ENCODE measurements around the gene ENDOU.
A peak's percentile ranks its signal among the peaks of the same experiment; 100 is the strongest.

ENDOU gene

DNA sequence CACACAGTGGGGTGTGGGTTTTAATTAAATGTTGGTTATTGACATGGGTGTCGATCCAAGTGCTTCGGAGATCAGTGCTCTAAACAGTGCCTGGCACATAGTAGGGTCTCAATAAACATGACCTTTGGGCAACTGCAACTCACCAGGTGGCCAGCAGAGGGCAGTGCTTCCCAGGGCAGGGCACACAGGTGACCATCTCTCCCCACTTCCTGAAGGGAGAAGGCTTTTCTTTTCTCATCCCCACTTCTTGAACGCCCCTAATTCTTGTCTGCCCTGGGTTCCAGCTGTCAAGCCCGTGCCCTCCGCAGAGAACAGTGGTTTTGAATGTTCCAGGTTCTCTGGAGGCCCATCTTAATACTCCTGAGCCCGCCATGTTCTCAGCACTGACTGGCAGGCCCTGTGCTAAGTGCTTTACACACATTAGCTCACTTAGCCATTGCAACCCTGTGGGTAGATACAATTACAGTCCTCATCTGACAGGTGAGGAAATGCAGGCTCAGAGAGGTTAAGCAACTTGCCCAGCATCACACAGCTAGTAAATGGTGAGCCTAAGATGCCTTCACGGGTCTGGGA lies 17.0 kb upstream of the ENDOU start:
- peak; percentile 71 for DNase-seq

DNA sequence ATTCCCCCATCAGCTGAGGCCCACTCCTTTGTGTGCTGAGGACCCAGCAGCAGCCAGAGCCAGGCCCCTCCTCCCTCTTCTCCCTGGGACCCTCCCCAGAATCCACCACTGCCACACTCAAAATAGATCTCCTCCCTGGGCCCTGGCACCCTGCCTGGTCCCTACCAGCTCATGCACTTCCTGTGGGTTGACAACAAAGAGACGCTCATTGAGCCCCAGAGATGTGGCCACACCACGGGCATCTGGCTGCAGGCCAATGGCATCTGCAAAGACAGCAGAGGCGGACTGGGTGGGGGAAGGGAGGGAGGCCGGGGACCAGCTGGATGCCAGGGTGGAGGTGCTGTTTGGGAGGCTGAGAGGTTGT lies 16.0 kb upstream of the ENDOU start:
- DNase-seq, result peak; percentile 70

DNA sequence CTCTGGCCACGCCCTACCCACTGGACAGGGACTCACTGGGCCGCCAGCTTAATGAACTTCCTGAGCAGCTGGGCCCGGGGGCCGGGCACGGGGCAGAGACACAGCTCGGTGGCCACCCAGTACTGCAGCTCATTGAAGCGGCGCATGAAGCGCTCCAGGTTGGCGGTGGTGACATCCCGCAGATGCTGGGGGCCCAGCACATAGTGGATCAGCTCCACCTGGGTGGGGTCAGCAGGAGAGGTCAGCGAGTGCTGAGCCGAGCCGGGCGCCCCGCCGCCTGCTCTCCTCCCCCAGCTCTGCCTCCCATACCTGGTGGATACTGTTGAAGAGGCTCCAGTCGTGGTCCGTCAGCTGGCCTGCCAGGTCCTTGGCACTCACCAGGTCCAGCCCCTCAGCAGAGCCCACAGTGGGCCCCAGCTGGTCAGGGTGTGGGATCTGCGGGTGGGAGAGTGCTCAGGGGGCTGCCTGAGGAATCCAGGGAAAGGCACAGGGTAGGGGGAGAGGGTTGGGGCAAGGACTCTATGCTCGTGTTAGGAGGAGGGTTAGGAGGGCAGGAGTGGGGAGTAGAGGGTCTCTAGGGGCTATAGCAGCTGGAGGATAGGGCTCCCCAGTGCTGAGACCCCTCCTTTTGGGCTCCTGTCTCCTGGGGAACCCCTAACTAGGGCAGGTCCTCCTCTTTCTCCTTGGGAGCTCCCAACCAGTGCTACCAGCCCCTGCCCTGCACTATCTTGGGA lies 15.5 kb upstream of the ENDOU start:
- DNase-seq, result no peak

DNA sequence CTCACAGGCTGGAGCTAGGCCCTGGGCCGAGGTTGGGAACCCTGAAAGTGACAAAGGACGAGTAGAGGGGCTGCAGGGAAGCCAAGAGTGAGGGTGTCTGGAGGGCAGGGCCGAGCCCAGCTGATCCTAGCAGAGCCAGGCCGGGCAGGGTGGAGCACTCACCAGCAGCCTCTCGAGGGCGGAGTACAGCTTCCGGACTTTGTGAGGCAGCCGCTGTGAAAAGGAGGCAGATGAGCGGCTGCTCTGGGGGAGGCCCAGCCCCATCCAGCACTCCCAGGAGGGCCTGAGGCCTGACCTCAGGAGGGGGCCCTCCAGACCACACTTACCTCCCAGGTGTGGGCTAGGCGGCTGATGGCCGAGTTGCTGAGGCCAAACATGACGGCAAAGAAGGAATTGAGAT lies 14.7 kb upstream of the ENDOU start:
- DNase-seq, result no peak

DNA sequence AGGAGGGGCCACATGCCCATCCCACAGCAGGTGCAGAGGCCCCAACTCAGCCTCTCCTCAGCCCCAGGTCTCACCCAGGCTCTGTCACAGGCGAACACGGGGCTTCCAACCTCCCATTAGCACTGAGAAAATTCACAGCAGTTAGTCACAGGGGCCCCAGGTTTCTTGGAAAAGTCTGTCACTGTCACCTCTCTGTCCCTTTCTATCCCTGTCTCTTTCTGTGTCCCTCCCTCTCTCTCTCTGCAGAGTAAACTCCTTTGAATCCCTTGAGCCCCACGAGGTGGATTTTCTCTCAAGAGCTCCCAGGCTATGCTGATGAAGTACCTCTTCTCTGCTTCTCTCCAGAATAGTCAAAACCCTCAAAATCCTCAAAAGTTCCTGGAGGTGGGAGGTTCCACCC lies 14.0 kb upstream of the ENDOU start:
- no peak for DNase-seq

DNA sequence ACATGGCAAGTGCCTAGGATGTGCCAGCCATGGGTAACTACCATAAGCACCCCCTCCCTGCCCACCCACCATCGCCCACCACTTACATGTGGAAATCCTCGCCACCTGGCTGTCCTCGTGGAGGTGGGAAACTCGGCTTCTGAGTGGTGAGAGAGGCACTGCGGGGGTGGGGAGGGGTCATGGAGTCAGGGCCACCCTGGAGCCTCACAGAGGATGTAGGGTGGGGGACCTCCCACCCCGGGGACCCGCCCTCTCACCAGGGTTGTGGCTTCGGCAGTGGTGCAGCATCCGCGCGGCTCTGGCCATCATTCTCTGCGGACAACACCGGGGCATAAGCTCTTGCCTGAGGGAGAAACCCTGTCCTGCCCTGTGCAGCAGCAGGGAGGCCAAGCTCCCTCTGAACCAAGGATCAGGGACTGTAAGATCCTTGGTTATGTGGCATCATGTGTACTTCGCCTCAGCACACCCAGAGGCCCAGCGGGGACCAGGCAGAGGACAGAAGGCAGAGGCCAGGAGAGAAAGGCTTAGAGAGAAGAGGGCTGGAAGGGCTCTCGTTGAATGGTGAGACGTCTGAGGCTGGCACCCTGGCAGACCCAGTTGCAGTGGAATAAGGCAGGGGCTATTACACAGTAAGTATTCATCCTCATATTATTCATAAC lies 12.8 kb upstream of the ENDOU start:
- DNase-seq, result no peak

DNA sequence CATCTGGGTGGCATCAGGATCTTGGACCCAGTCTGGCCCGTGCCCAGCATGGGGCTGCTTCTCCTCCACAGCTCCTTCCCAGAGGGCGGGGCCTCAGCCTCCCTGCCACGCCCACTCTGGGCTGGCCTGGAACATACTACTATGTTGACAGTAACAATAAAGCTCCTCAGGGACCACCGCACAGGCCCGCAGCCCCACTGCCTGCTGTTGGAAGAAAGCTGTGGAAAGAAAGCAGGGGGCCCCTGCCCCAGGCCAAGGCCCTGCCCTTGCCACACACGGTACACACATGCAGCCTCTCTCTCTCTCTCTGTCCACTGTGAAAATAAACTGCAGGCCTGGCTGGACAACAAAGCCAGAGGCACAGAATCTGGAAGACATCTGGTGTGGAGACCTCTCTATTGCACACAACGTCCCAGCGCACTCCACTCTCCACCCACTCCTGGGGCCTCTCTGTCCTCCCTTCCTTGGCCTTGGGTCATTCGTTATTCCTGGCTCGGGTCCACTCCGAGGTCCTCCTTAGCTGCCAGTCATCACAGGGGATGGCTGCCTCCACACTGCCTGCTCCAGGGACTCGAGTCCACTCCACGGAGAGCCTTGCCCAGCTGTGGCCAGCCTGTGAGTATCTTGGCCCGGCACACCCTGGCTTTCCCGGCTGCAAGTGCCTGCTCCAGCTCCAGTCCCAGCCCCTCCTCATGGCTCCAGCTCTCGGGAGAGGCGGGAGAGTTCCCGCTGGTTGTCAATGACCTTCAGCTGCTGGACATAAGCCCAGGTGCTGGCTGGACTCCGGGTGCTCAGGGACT lies 11.8 kb upstream of the ENDOU start:
- no peak for DNase-seq

DNA sequence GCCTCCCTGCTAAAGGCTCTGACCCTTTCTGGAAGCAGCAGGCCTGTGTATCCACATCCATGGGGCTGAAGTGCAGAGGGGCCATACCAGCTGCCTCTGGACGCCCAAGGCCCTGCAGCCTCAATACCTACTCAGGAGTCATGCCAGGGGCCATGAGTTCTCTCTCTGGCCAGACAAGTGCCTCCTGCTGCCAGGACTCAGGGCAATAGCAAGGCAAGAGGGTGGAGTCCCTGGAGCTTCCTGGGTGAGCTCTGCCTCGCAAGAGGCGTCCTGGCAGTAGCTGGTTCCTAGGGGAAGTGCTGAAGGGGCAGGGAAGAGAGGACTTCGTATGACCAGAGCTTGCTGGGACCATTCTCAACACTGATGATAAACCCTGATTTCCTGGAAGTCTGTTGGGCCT lies 10.9 kb upstream of the ENDOU start:
- no peak for DNase-seq

DNA sequence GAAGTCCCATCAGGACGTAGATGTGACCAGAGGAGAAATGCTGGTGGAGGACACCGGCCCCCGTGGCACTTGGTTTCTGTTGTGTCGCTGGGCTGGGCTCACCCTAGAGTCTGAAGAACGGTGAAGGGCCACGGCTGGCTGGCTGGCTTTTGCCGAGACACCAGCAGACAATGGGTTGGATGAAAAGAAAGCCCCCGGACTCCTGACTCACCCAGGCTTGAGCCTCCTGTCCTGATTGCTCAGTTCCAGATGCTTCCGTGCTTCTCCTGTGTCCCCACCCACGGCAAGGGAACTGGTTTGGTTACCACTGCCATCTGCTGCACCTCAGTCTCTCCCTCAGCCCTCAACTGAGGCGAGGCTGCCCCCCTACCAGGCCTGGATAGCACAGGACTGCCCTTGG lies 10.4 kb upstream of the ENDOU start:
- DNase-seq, result no peak

DNA sequence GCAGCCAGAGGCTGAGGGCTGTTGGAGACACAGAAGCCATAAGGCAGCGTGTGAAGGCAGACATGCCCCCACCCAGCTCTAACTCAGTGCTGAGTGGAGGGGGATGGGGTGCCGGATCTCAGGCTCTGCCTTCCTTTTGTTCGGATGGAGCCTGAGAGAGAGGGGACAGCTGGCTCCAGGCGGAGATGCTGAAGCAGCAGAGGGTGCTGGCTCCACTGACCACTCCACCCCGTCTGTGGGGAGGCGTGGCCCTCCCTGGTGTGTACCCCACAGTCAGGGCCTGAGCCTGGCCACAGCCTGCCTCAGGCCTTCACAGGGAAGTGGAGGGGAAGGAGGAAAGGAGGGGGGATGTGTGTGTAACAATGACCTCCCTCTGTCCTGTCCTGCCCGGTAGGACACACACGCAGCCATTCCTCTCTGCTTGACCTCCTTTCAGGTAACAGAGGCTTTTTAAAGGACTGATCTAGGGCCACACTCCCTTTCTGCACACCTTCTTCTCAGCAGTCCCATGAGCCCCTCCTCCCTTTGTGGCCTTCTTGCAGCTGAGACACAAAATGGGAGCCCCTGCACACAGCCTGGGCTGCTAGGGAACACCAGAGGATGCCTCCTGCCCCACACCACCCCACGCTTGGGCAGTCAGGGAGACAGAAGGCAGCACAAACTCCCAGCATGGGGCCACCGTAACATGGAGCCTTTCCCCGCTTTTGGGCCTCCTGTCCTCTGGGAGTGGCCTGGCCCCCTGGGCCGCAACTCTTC lies 9.6 kb upstream of the ENDOU start:
- DNase-seq, result no peak

DNA sequence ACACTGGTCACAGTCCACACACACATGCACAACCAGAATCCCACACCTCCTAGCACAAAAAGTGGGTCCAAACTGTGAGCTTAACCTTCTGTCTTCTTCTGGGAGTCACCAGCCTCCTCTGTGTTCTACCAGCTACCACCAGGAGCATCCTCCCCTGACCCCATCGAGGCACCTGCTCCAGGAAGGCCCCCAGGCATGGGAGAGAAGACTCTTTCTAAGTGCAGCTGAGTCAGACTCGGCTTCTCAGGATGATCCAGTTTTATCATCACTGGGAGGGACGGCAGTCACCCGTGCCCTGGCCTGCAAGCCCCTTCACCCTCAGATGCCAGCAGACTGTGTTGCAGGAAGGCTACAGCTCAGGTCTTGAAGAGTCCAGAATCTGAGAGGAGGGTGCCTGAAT lies 7.9 kb upstream of the ENDOU start:
- no peak for DNase-seq

DNA sequence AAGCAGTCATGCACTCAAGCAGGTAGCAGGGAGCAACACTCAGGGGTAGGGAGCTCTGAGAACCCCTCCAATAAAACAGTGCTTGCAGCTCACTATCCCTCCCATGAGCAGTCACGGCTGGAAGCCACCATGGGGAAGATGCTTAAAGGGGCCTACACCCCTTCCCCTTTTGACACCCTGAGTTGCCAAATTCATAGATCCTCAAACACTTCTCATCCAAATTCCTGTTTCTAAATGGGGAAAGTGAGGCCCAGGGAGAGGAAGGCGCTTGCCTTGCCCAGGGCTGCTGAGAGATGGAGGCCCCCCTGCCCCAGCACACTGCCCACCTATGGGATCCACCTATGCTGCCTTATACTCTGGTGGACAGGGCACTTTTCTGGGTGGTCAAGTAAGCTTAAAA lies 7.2 kb upstream of the ENDOU start:
- DNase-seq, result no peak

DNA sequence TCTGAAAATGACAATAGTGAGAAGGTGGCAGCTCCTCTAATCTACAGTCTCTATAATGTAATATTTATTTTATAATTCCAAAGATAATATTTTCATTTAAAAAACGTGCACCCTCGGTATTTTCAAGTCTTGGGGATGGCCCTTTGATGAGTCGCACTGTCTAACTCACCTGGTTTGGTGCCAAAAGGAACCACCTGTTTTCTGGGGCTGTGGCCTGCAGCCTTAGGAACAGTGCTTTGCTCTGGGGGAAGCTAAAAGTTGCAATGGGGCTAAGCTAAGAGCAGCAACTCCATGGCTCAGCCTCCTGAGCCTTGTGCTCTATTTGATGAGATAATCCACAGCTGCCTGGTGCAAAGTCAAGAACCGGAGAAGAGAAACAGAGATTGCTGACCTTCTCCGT lies 6.4 kb upstream of the ENDOU start:
- DNase-seq, result no peak

DNA sequence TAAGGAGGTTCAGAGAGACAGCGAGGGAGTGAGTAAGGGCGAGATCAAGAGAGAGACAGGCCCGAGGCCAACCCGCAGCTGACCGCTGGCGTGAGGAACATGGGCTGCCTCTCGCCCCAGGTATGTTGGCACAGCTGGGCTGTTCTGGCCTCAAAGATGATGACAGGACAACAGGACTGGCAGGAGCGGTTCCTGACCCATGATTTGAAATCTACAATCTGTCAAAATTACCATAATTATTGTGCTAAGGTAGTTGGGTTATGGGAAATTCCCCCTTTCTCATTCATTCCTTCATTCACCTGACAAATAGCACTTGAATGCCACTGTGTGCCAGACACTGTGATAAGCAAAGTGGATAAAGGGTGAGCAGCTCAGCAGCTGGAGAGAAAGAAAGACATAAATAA lies 5.1 kb upstream of the ENDOU start:
- DNase-seq, result no peak

DNA sequence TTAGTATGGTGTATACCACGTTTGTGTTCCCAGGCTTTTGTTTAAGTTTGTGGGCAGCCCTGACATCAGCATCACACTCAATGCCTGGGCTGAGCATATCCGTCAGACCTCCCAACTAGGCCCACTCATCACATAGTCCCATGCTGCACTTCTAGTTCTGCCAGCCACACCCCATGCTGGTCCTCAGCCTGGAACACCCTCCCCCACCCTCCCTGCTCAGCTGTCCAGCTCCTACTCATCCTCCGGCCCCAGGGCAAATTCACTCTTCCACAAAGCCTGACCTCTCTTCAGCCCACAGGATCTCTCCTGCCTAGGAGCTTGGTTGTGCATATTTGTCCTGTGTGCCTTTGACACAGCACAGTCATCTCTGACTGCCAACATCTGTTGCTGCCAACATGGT lies 3.9 kb upstream of the ENDOU start:
- DNase-seq, result no peak

DNA sequence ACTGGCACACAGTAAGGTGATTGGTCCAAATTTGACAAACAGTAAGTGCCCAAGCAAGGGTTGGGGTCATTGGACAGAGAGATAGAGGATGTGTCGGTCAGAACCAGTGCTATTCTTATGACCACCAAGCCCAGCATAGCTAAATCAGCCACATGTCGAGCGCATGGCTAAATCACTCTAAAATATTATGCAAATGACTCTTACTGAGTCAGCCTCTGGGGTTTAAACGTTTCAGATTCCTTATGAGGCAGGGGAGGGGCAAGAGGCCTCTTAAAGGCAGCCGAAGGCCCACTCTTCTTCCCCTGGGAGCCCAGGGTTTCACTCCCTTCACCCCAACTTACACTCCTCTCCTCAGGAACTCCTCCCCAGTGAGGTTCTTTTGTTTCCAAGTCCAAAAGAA lies 603 bp upstream of the ENDOU start:
- DNase-seq, result no peak

DNA sequence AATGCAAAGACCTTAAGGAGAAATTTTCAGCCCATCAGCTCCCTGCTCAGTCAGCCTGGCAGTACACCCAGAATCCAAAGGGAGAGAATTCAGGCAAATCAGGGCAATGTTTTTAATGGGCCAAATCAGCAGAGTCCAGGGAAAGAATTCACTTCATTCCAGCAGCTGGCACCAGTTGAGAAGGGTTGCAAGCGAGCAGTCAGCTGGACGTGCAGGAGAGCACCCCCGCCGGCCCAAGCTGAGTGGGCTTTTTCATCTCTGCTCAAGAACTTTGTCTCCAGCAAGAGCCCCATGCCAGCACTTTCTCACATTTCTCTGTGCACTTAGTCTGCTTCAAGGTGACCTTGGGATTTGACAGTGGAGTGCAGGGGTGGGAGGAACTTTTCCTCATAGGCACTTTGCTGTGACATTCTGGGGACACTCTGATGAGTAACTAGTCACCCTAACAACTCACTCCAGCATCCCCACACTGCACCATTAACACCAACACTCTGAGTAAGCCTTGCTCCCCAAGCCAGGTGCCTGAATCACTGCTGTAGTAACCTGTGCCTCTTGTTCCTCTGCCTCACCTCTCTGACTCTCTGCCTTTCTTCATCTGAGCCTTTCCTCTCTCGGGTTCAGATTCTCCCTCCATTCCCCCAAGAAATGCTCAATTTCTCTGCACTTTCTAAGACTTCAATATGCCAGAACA lies 2.2 kb downstream of the ENDOU start:
- no peak for DNase-seq

DNA sequence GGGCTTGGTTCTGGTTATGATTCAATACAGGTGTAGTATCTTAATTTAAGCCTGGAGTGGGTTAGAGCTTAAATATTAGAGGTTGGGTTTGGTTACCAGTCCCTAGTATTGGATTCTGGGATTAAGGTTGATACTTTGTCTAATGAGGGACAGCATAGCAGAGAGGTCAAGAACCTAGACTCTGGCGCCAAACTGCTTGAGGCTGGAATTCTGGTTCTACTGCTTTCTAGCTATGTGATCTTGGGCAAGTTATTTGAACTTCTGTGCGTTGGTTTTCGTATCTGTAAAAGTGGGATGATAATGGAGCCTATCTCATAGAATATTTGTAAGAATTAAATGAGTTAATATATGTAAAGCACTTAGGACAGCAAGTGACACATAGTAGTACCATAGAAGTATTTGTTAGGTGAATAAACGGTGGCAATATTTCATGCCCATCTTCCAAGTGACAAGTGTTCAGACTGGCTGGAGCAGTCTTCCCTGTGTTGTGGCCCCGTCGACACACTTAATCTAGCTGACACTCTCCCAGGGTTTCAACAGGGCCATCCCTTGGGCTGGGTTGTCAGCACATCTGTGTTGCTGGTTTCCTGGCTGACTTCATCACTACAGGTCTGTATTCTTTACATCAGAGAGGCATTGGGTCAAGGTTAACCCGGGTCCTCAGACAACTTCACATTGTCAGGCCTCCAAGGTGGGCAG lies 3.0 kb downstream of the ENDOU start:
- no peak for DNase-seq

DNA sequence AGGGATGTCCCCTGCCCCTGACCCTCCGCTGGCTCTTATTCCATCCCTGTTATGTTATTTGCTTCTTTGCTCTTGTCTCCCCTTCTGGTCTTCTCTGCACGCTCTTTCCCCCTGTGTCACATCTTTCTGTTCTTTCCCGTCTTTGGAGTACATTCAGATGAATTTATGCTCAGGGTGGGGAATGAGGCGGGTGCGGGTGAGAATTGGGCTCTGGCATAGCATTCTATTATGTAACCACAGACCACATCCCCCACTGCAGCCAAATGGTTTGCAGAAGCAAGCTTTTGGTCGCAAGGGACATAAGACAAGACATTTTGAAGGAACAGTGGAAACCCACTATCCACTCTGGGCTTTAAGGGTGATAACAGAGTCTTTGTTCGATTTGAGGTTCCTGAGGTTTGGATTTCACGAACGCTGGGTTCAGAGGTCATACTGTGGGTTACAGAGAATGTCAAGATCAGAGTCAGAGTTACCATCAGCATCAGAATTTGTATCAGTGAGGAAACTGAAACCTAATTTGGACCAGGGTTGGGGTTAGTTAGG lies 3.8 kb downstream of the ENDOU start:
- no peak for DNase-seq

DNA sequence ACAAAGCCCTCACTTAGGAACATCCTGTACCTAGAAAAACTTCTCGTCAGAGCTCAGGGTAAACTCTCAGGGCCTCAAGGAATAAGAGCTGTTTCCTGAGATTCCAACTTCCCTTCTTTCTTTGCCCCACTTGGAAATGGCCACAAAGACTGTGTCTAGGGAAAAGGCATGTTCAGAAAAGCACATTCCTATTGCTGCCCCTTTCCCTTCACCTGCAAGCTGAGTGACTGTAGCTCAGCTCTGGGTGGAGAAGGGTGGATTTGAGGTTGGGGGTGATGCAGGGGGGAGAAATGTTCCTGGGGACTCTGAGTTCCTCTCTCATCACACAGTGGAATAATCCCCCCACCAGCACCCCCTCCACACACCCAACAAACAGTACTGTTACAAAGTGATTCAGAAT lies 6.8 kb downstream of the ENDOU start:
- DNase-seq, result no peak

DNA sequence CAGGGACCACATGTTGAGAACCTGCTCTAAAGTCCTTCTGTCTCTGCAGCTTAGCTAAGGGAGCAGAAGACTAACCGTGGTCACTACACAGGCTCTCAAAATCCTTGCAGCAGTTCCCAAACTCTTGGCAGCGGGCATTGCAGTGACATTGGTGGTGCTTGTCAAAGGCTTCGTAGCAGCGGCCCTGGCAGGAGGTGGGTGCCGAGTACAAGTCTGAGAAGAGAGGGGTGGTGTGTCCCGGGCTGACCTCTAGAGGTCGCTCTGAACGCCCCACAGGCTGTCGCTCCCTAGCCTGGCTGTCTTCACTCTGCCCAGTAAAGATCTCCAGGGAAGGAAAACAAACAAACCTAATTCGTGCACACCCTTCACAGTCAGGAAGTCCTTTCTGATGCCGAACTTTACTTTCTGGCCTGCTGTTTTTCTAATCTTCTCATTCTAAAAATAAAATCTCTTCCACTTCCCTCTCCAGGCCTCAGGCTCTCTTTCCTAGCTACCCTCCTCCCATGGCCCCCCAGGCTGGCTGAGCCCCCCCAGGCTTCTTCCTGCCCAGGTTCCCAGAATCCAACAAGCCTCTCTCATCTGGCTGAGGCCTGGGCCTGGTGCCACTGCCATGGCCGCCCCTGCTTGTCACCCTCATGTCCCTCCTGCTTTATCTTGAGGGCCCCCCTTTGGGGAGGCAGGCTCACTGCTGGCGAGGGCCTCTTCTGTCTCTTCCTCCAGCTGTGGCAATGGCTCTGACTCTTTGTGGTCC lies 7.7 kb downstream of the ENDOU start:
- peak; percentile 52 for DNase-seq
